Measurements from ENCODE around the gene KRT7.
A peak's percentile ranks its signal among the peaks of the same experiment; 100 is the strongest.
"Not testable (repeated sequence)": the region's sequence is repeated elsewhere in the genome, so short reads cannot be mapped to it uniquely, and the experiment has no call there.

The KRT7 gene

GRCh38 chr12:52285851-52286530 is 52.9 kb downstream of the KRT7 start:
- Histone ChIP-seq H3K36me3 (no peaks in the 10 kb centered on the region), H3K4me1 (peaks cover 13% of the 10 kb centered on the region), H3K27ac (no peak overlapping the region), H3K9me3 (no peaks in the 10 kb centered on the region), H3K9ac (no peak overlapping the region), H3K27me3 (no peaks in the 10 kb centered on the region), H4K20me1 (no peaks in the 10 kb centered on the region), H3K4me2 (no peak overlapping the region), H3K4me3 (no peak overlapping the region)
- no peak for TF ChIP-seq Cebpa-rat (IDR thresholded peaks at IDR 0.05)

GRCh38 chr12:52286857-52287785 is 54.1 kb downstream of the KRT7 start:
- H3K27ac ChIP-seq, H3K4me3 ChIP-seq: not testable (repeated sequence)

GRCh38 chr12:52287816-52288805 is 55.1 kb downstream of the KRT7 start:
- H3K27me3 ChIP-seq, H3K4me3 ChIP-seq, H3K36me3 ChIP-seq, H3K9ac ChIP-seq, H3K9me3 ChIP-seq, H3K27ac ChIP-seq, H4K20me1 ChIP-seq: not testable (repeated sequence)
- Histone ChIP-seq H3K4me1 (peaks cover 10% of the 10 kb centered on the region), H3K4me2 (peak overlapping the region; percentile 59)

More at GRCh38 chr12:52286857-52287785, 54.1 kb downstream of the KRT7 start:
- H3K36me3 ChIP-seq, H4K20me1 ChIP-seq, H3K9me3 ChIP-seq, H3K27me3 ChIP-seq, H3K9ac ChIP-seq, H3K4me2 ChIP-seq: not testable (repeated sequence)
- H3K4me1 ChIP-seq: peaks cover 10% of the 10 kb centered on the region

- peaks cover 10% of the 10 kb centered on the region for H3K4me1 ChIP-seq
- not testable (repeated sequence) for H4K20me1 ChIP-seq, H3K4me3 ChIP-seq, H3K27me3 ChIP-seq, H3K4me2 ChIP-seq, H3K9me3 ChIP-seq, H3K27ac ChIP-seq, H3K36me3 ChIP-seq, H3K9ac ChIP-seq
Measured at GRCh38 chr12:52290483-52291134, 57.6 kb downstream of the KRT7 start.

GRCh38 chr12:52291267-52291935 is 58.4 kb downstream of the KRT7 start, which contains the start of gene KRT81:
Gene KRT81 (minus strand): TSS chr12:52291534. CDS start chr12:52291465, 69 bp downstream.
- Histone ChIP-seq H3K36me3 (no peaks in the 10 kb centered on the region), H3K4me2 (no peak within 1 kb of the TSS), H3K9ac (no peak within 1 kb of the TSS), H3K4me3 (no peak within 1 kb of the TSS), H3K27ac (no peak within 1 kb of the TSS), H4K20me1 (no peaks in the 10 kb centered on the region), H3K4me1 (peaks cover 10% of the 10 kb centered on the region), H3K9me3 (no peaks in the 10 kb centered on the region), H3K27me3 (no peaks in the 10 kb centered on the region)
- TF ChIP-seq Cebpa-rat (IDR thresholded peaks at IDR 0.05): no peak

GRCh38 chr12:52293926-52294325 is 60.9 kb downstream of the KRT7 start:
- no peak overlapping the region for H3K9ac ChIP-seq
- H3K4me1 ChIP-seq: no peaks in the 10 kb centered on the region
- no peaks in the 10 kb centered on the region for H3K36me3 ChIP-seq
- no peaks in the 10 kb centered on the region for H3K9me3 ChIP-seq
- H3K4me2 ChIP-seq: no peak overlapping the region
- H4K20me1 ChIP-seq: no peaks in the 10 kb centered on the region
- H3K4me3 ChIP-seq: no peak overlapping the region
- no peak for TF ChIP-seq Cebpa-rat (IDR thresholded peaks at IDR 0.05)
- H3K27me3 ChIP-seq: no peaks in the 10 kb centered on the region
- no peak overlapping the region for H3K27ac ChIP-seq

GRCh38 chr12:52294803-52295202 is 61.8 kb downstream of the KRT7 start:
- H3K4me1 ChIP-seq: no peaks in the 10 kb centered on the region
- H3K36me3 ChIP-seq: no peaks in the 10 kb centered on the region
- TF ChIP-seq Cebpa-rat (IDR thresholded peaks at IDR 0.05): no peak
- H3K9me3 ChIP-seq: no peaks in the 10 kb centered on the region
- no peak overlapping the region for H3K9ac ChIP-seq
- H3K4me3 ChIP-seq: no peak overlapping the region
- H3K27ac ChIP-seq: no peak overlapping the region
- H3K27me3 ChIP-seq: no peaks in the 10 kb centered on the region
- no peaks in the 10 kb centered on the region for H4K20me1 ChIP-seq
- H3K4me2 ChIP-seq: no peak overlapping the region

GRCh38 chr12:52295663-52296062 is 62.6 kb downstream of the KRT7 start:
- Histone ChIP-seq H3K4me3 (no peak overlapping the region), H3K36me3 (no peaks in the 10 kb centered on the region), H3K4me1 (no peaks in the 10 kb centered on the region), H3K9me3 (no peaks in the 10 kb centered on the region), H3K27me3 (no peaks in the 10 kb centered on the region), H3K4me2 (no peak overlapping the region), H3K9ac (no peak overlapping the region), H4K20me1 (no peaks in the 10 kb centered on the region), H3K27ac (no peak overlapping the region)
- no peak for TF ChIP-seq Cebpa-rat (IDR thresholded peaks at IDR 0.05)

Data from BLaER1 (cell line).